Measurements from ENCODE around the gene UBL3.

The UBL3 gene

DNA sequence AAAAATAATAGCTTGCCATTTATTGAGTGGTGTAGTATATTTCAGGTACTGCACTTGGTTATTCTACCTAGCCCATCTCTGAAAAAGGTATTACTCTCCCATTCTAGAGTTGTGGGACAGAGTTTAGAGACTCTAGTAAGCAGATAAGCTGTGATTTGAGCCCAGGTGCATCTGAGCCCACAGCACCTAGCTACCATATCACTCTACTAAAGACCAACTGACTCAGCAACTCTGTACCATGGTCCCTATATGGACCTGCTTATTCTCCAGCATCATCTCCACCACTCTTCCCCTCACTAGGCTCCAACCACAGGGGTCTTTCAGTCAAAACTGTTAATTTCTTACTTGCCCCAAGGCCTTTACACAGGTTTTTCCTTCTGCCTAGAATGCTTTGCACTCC lies 64.4 kb downstream of the UBL3 start:
- no peaks in the 10 kb centered on the region for H3K4me1 ChIP-seq (ENCODE audit: control insufficient read depth, insufficient read depth, low read length)
- CTCF ChIA-PET = interaction anchor here (0.6 kb wide), 1 partner anchor 250 kb away, joined by 4 read pairs; no protein-coding TSS in a partner anchor
- no peaks in the 10 kb centered on the region for H3K9me3 ChIP-seq (ENCODE audit: control insufficient read depth, insufficient read depth, low read depth, low read length)
- H3K4me3 ChIP-seq (ENCODE audit: low read depth, low read length) = no peak overlapping the region
- POLR2A ChIA-PET = no interaction called here
- H3K36me3 ChIP-seq (ENCODE audit: control insufficient read depth in 2 of 2, insufficient read depth in 1 of 2, low read length in 2 of 2) = no peaks in the 10 kb centered on the region
- H3K27ac ChIP-seq (ENCODE audit: extremely low read depth, low read depth, low read length) = no peak overlapping the region
- TF ChIP-seq ZNF341 (tag by site-specific recombination; IDR thresholded peaks at IDR 0.05; ENCODE audit: low read depth) = no peak
- TF ChIP-seq ZNF132 (tag by site-specific recombination; IDR thresholded peaks at IDR 0.05; ENCODE audit: borderline replicate concordance) = no peak
- no peak for TF ChIP-seq ZNF239 (tag by site-specific recombination; IDR thresholded peaks at IDR 0.05)

DNA sequence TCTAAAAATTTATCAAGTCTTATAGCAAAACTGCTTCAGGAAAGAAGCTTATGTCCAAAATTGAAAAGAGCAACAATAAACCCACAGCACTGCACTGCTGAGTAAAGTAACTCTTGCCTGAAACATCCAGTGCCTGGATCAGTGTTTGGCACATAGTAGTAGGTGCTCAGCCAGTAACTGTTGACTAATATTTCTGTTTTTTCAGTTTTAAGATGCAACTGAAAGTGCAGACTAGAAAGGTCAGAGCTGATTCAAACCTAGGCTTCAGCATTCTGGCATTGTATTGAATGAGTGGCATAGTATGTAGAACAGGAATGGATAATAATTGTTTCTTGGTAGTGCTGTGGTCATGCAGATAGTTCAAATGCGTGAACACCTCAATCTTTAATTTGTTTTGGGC lies 67.6 kb downstream of the UBL3 start:
- no peaks in the 10 kb centered on the region for H3K9me3 ChIP-seq (ENCODE audit: control insufficient read depth, insufficient read depth, low read depth, low read length)
- H3K36me3 ChIP-seq (ENCODE audit: control insufficient read depth in 2 of 2, insufficient read depth in 1 of 2, low read length in 2 of 2) = no peaks in the 10 kb centered on the region
- H3K27ac ChIP-seq (ENCODE audit: extremely low read depth, low read depth, low read length) = no peak overlapping the region
- CTCF ChIA-PET = interaction anchor here (1.3 kb wide), 1 partner anchor 11 kb away, joined by 3 read pairs; no protein-coding TSS in a partner anchor
- TF ChIP-seq HOXA7 (CRISPR knock-in tag; IDR thresholded peaks at IDR 0.05; ENCODE audit: borderline replicate concordance) (no peak), ZNF433 (tag by site-specific recombination; IDR thresholded peaks at IDR 0.05; ENCODE audit: low read depth) (no peak), ZNF768 (tag by site-specific recombination; IDR thresholded peaks at IDR 0.05) (no peak), ZNF623 (tag by site-specific recombination; IDR thresholded peaks at IDR 0.05) (no peak), EGR2 (tag by site-specific recombination; IDR thresholded peaks at IDR 0.05; ENCODE audit: low read depth) (no peak), ZBTB21 (tag by site-specific recombination; IDR thresholded peaks at IDR 0.05) (no peak), ZNF549 (tag by site-specific recombination; IDR thresholded peaks at IDR 0.05) (no peak), GLIS1 (tag by site-specific recombination; IDR thresholded peaks at IDR 0.05) (no peak), TRIM28 (IDR thresholded peaks at IDR 0.05; ENCODE audit: borderline replicate concordance, low read length) (no peak), ZNF785 (tag by site-specific recombination; IDR thresholded peaks at IDR 0.05) (no peak), ZNF394 (tag by site-specific recombination; IDR thresholded peaks at IDR 0.05; ENCODE audit: borderline replicate concordance) (no peak), ZIC2 (tag by site-specific recombination; IDR thresholded peaks at IDR 0.05) (no peak), PRDM1 (tag by site-specific recombination; IDR thresholded peaks at IDR 0.05) (no peak)
- no peak overlapping the region for H3K4me3 ChIP-seq (ENCODE audit: low read depth, low read length)
- POLR2A ChIA-PET = no interaction called here
- no peaks in the 10 kb centered on the region for H3K4me1 ChIP-seq (ENCODE audit: control insufficient read depth, insufficient read depth, low read length)

DNA sequence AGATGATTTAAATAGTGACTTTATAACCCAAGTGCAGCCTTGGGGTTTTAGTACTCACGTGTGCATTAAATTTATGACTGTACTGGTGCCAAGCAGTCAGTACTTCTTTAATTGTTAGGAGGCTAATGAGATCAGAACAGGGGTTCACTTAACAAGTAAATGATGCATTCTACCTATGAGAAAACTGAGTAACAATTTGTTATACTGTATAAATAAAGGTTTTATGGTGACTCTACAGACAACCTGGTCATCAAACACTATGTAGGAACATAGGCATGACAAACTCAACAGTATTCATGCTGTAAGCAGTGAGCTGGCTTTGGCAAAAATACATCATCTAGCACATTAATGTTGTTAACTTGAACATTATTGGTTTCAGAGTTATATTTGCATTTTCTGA lies 75.6 kb downstream of the UBL3 start:
- Histone ChIP-seq H3K4me1 (ENCODE audit: control insufficient read depth, insufficient read depth, low read length) (no peaks in the 10 kb centered on the region), H3K9me3 (ENCODE audit: control insufficient read depth, insufficient read depth, low read depth, low read length) (no peaks in the 10 kb centered on the region), H3K27ac (ENCODE audit: extremely low read depth, low read depth, low read length) (no peak overlapping the region), H3K4me3 (ENCODE audit: low read depth, low read length) (no peak overlapping the region), H3K36me3 (ENCODE audit: control insufficient read depth in 2 of 2, insufficient read depth in 1 of 2, low read length in 2 of 2) (no peaks in the 10 kb centered on the region)
- TF ChIP-seq ZNF184 (tag by site-specific recombination; IDR thresholded peaks at IDR 0.05) (no peak), ZNF544 (tag by site-specific recombination; IDR thresholded peaks at IDR 0.05) (no peak)
- POLR2A ChIA-PET = interaction anchor here (0.6 kb wide), 1 partner anchor 14 kb away, joined by 3 read pairs; no protein-coding TSS in a partner anchor
- CTCF ChIA-PET = interaction anchor here (0.6 to 0.9 kb wide), 5 partner anchors 9 to 669 kb away, joined by 3 to 5 read pairs (median 3); no protein-coding TSS in a partner anchor

DNA sequence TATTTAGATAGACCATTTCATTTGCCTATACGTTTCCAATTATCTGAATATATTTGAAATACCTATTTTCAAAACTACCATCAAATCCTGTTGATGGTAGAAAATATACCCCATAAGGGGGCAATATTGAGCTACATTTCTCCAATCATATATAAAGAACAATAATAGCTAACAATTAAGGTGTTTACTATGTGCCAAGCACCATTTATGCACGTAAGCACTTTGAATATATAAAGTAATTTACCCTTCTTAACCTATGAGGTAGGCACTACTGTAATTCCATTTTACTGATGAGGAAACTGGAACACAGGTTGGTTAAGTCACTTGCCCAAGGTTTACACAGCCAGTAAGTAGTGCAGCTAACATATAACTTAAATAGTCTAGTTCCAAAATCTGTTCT lies 79.2 kb downstream of the UBL3 start:
- peaks cover 0 to 10% of the 10 kb centered on the region in 2 experiments; a peak in 1 of 3 replicates for H3K36me3 ChIP-seq (ENCODE audit: control insufficient read depth in 2 of 2, insufficient read depth in 1 of 2, low read length in 2 of 2)
- H3K27ac ChIP-seq (ENCODE audit: extremely low read depth, low read depth, low read length) = no peak overlapping the region
- no peak overlapping the region for H3K4me3 ChIP-seq (ENCODE audit: low read depth, low read length)
- POLR2A ChIA-PET = no interaction called here
- TF ChIP-seq ZNF19 (tag by site-specific recombination; IDR thresholded peaks at IDR 0.05; ENCODE audit: low read depth) (no peak), ZNF654 (tag by site-specific recombination; IDR thresholded peaks at IDR 0.05; ENCODE audit: low read depth) (peak; percentile 59)
- no peaks in the 10 kb centered on the region for H3K9me3 ChIP-seq (ENCODE audit: control insufficient read depth, insufficient read depth, low read depth, low read length)
- H3K4me1 ChIP-seq (ENCODE audit: control insufficient read depth, insufficient read depth, low read length) = no peaks in the 10 kb centered on the region
- CTCF ChIA-PET = interaction anchor here (0.6 to 4.1 kb wide), 14 partner anchors 12 to 362 kb away, joined by 3 to 55 read pairs (median 5); partner anchors contain the start of gene UBL3
